GM19467 (cell line): ENCODE data around the gene ZAR1L.

Experiments
- ATAC-seq: cut with Tn5 transposase; IDR thresholded peaks from one replicate; pipeline ENCODE4 v1.9.1; 2021; ENCODE audit warnings: mild to moderate bottlenecking, moderate library complexity; ENCODE audit not compliant: unreplicated experiment

ZAR1L gene

GRCh38 chr13:32257649-32258048, 57.5 kb downstream of the ZAR1L start:
- ATAC-seq: no peak

- ATAC-seq: no peak
Measured at GRCh38 chr13:32256243-32256642, 58.9 kb downstream of the ZAR1L start.

GRCh38 chr13:32255724-32256109, 59.4 kb downstream of the ZAR1L start:
- no peak for ATAC-seq

GRCh38 chr13:32254916-32255723, 60.0 kb downstream of the ZAR1L start:
- no peak for ATAC-seq

DNA sequence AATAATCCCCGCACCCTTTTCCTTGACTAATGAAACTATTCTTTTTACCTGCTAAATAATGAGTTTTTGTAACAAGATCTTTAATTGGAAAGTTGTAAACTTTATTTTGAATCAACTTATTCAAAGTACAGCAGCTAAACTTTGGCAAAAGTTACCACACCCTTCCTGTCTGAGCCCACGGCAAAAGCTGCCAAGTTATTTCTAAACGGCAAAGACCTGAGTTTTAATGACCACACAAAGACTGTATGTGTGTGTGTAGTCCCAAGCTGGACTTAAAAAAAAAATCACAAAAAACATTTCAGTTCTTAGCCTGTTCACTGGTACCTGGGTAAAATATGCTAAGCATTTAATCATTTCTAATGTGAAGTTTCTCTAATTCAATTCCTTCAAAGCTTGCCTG, 60.7 kb downstream of the ZAR1L start:
- no peak for ATAC-seq

- ATAC-seq: no peak
Measured at GRCh38 chr13:32253911-32254399, 61.2 kb downstream of the ZAR1L start.
